Vagina (tissue), 2 donors: ENCODE data around the gene AGR2.

ENCODE experiments used
- POLR2A ChIP-seq, 2 donors: fragments of 450-650 bp; IDR thresholded peaks; one replicate each; pipeline ENCODE4 v1.6.1; 2017; ENCODE audit warnings: antibody characterized with exemption in 2 of 2, mild to moderate bottlenecking in 2 of 2, moderate library complexity in 2 of 2
- POLR2AphosphoS5 ChIP-seq, 2 donors: sonication (generic); formaldehyde crosslinking; IDR thresholded peaks; one replicate each; pipeline ENCODE4 v1.9.0; 2017; ENCODE audit warnings: antibody characterized with exemption in 2 of 2, mild to moderate bottlenecking in 2 of 2, low read depth in 1 of 2; ENCODE audit not compliant: insufficient read depth in 1 of 2

DNA sequence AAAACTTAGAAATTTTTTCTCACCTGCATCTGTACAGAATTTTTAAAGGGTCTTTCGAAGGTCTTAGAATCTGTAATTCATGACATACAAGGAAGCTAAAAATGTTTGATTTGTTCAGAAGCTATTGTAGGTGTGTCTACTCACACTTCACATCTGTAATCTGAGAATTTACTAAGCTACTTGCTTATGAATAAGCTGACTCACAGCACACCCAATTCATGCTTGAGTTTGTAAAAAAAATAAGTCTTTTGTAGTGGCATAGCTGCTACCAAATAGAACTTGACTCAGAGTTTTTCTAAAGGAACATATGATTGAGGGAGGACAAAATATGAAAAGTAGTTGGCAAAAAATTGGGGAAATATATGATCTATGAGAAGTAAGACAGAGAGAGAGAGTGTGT lies 12.7 kb upstream of the AGR2 start:
- TF ChIP-seq POLR2AphosphoS5 (IDR thresholded peaks at IDR 0.05; ENCODE audit: insufficient read depth in 1 of 2, low read depth in 1 of 2) (no peak), POLR2A (IDR thresholded peaks at IDR 0.05) (no peak)
